HG03064 (cell line): ENCODE results near the gene FYCO1.
"Not testable (repeated sequence)": the region's sequence is repeated elsewhere in the genome, so short reads cannot be mapped to it uniquely, and the experiment has no call there.

Experiments used
- ATAC-seq: cut with Tn5 transposase; IDR thresholded peaks from one replicate; pipeline ENCODE4 v1.9.1; 2021; ENCODE audit warnings: low read depth; ENCODE audit not compliant: unreplicated experiment

The FYCO1 gene

DNA sequence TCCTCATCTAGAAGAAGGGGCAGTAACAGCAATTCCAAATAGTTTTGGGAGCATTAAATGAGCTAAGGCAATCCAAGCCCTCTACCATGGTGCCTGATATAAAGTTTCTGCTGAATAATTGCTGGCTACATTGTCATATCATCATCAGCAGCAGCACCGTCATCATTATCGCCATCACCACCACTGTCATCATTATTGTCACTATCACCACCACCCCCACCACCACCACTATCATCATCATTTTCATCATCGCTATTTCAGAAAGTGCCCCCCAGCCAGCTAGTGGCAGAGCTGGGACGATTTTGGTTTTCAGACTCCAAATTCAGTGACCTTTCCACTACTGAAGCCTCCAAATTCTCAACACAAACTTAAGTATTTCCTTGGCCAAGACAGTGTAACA, 16.6 kb upstream of the FYCO1 start:
- ATAC-seq: no peak

DNA sequence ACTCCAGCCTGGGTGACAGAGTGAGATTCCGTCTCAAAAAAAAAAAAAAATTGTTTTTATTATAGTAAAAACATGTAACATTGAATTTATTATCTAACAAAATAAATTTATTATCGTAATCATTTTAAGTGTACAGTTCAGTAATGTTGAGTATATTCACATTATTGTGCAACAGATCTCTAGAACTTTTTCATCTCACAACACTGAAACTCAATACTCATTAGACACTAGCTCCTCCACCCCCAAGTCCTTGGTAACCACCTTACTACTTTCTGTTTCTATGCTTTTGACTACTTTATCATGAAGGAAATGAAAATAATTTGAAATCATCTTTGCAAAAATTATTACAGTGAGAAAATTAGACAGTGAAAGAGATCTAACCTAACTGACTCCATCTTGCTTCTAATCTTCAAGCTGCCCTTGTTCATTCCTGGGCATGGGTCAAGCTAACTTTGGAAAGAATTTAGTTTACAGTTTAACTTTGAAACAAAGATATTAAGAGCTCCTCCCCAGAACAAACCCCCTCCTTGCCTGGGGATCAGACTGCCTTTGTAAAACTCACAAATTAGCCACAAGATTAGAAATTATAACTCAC, 15.0 kb upstream of the FYCO1 start:
- no peak for ATAC-seq

DNA sequence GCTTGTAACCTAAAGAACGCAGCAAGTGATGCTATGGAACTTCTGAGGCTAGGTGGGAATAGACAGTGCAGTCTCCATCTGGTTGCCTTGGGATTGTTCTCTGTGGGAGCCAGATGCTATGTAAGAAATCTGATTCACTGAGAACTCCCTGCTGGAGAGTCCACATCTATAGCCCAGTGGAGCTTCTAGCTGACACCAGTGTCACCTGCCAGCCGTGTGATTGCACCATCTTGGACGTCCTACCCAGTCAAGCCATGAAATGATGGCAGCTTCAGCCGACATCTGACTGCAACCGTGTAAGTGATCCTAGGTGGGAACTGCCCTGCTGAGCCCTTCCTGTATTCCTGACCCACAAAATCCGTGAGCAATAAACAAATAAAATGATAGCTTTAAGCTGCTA, 12.4 kb upstream of the FYCO1 start:
- ATAC-seq: no peak

DNA sequence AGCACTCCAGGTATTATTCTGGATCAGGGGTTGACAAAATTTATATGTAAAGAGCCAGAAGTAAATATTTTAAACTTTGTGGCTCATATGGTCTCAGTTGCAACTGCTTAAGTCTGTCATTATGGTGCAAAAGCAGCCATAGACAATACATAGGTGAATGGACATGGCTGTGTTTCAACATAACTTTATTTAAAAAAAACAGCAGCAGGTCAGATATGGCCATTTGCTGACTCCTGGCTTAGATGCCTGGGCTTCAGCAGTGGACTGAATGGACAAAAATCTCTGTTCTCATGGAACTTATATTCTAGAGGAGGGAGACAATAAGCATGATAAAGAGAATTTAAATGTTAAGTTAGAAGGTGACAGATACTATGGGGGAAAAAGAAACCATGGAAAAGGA, 11.7 kb upstream of the FYCO1 start:
- ATAC-seq: no peak

DNA sequence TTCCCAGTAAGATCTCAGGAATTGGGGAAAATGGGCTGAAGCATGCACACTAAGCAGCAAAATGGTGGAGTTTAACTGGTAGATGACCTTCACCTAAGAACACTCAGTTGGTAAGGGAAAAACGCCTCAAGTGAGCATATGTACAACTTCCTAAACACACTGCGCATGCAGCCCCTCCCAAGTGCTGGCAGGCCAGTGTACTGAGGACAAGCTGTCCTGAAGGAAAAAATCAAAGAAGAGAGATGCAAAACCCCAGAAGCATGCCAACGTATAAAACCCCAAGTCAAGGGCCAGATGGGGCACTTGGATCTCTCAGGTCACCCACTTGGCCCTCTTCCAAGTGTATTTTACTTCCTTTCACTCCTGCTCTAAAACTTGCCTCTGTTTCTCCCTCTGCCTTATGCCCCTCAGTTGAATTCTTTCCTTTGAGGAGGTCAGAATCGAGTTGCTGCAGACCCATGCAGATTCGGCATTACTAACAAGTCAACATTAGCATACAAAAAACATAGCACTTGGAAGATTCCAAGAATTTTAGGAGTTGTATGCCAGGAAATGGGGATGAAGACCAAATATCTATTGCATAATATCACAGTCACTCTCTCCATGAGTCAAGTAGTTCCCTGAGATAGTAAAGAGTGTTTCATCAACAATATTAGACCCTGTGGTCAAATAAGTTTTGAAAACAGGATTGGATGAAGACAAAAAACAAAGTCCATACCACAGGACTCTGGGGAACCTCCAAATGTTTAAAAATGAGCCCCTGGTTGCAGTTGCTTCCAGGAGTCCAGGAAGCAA, 10.8 kb upstream of the FYCO1 start:
- ATAC-seq: no peak

DNA sequence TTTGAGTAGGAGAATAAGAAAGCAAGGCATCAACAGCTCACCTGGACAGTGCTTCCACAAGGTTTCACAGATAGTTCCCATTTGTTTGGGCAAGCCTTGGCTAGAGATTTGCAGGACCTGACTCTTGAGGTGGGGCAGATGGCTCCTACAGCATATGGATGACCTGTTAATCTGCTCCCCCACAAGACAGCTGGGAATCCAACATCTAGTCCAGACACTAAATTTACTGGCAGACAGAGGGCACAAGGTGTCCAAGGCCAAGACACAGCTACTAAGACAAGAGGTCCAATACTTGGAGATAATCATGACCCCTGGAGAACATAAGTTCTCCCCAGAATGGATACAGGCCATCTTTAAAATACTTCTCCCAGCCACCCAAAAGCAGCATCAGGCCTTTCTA, 8.1 kb upstream of the FYCO1 start:
- not testable (repeated sequence) for ATAC-seq

DNA sequence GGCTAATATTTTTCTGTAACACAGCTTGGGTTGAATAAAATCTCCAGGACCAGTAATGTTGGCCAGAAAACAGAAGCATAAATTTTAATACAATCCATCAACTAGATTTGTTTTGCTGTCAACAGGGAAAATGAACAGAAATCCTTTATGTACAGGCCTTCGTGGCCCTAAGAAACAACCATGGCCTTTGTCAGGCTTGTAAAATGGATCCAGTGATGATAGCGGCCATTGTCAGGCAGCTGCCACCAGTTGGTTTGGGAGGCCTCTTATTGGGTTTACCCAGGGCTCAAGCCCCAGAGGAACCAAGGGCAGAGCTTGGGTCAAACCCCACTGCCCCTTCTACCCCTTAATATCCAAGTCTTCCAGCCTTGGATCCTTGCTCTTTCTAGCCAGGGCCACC, 5.6 kb upstream of the FYCO1 start:
- ATAC-seq: no peak

DNA sequence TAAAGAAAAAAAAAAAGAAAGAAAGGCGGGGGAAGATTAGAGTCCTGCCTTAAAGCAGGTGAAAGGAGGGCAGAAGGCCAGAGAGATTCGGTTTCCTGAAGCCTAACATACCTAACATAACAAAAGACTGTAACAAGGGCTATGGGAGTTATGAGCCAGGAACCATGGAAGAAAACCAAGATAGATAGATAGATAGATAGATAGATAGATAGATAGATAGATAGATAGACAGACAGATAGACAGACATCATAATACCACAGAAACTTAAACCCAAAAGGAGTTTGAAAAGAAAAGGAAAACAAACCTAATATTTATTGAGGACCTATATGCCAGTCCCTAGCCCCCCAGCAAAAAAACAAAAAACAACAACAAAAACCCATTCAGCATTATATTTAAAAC, 2.3 kb upstream of the FYCO1 start:
- no peak for ATAC-seq

DNA sequence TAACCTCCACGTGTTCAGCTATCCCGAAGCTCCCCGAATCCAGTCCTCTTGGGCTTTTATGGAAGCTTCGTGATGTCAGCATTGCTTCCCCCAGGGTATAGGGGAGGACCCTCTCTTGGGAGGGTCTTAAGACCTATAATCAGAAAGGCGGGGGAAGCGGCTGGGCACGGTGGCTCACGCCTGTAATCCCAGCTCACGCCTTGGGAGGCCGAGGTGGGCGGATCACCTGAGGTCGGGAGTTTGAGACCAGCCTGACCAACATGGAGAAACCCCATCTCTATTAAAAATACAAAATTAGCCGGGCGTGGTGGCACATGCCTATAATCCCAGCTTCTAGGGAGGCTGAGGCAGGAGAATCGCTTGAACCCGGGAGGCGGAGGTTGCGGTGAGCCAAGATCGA, 1.9 kb upstream of the FYCO1 start:
- ATAC-seq: not testable (repeated sequence)

DNA sequence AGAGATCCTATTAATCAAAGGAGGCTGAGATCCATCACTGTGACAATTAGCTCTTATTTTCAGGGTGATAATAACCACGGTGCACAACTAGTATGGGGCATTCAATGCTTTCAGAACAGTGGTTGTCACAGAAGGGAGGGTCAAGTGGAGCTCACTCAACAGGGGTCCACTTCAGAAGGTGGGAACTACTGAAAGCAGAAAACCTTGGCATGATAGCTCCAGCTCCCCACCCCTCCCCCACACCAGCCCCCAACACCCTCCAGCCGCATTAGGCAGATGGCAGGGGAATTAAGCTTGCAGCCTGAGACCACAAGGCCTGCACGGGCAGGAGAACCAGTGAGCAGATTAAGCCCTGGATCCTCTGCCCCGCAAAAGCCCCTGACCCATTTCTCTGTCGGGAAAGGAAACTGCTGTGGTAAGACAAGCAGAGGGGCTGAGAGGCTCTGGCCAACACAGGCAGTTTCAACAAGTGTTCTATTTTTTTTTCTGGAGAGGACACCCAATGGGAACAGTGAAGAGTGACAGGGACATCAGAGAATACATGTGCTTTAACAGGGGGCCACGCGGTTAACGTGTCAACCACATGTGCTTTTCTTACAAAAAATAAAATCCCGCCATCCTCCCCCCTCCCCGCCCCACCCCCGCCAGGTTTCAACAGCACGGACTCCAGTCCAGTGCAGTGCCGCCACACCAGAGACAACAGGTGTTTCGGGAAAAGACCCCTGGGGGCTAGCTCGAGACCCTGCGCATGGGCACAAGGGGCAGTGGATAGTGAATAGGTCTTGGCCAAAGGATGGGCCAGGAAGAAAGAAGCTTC, 997 bp downstream of the FYCO1 start:
- peak; percentile 14 for ATAC-seq

DNA sequence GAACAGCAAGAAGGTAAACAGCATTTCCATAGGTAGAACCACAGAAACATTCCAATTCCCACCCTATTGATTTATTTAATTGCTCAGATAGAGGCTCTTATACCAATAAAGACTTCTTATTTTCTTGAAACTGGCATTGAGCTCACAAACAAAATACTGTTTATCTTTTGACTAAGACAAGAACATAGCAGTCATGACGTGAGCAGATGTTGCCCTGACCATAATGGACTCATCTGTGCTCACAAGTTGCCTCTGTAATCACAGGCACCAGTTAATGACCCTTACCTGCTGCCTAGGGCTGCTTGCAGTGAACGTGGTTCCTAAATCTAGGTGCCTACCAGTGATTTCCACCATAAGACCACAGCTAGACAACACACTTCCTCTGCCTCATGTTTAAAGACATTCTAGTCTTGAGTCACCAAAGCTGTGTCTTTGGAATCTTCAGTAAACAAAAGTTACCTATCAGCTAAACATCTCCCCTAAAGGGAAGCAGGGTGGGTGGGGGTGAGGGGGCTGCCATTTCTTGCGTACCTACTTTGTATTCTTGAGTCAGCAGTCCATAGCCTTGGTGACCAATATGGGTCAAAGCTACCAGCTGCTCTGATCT, 2.1 kb downstream of the FYCO1 start:
- ATAC-seq: no peak

DNA sequence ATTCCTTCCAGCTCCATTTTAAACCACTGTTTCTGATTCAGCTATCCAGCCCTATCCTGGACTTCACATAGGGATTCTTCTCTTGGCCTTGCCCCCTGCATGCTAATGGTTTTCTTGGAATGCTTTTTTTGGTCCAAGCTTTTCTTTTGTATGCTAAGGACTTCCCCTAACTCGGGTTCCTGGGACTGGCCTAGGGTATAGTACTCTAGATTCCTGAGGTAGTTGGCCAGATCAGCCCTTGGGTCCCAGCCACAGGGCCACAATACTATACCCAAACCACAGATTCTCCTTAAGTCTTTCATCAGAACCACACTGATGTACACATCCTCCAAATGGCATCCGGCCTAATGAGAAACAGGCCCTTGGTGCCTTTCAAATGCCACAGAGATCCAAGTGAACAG, 2.8 kb downstream of the FYCO1 start:
- no peak for ATAC-seq

DNA sequence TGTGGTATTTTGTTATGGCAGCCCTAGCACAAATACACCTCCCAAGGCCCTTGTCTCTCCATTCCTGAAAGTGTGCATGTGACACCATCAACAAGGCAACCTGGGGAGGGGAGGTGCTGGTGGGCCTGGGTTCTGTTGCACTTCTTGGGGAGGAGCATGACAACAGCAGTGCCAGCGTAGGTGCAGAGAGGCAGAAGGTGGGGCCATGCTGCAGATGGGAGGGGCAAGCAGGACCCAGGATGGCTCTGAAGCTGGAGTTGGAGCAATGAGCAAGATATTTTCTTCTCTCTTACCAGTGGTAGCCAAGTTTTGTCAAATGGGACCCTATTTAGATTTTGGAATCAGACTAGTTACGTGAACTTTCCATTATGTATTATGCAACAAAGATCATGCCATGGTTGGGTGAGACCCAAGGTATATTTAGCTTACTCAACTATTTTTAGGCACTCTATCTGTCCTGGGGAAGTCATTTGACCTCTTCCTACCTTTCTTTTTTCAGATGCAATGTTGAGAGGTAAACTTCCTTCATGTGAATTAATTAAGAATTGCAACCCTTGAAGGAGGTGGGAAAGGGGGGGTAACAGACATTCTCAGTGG, 3.4 kb downstream of the FYCO1 start:
- ATAC-seq: no peak

DNA sequence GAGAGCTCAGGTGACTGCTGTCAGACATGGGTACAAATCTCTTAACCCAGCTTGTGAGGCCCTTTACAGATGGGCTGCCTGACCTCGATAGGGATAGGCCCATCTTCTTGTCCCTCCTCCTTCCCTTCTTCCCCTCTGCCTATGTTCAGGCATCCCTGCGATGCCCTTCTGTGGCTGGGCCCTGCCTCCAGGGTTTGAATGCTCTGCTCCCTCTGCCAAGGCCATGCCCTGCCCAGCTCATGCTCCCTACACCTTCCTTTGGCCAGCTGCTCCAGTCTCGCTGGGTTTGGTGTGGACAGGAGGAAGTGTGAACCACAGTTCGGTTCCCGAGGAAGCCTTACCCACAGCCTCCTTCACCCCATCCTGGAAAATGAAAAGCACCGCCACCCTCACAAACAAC, 4.3 kb downstream of the FYCO1 start:
- no peak for ATAC-seq

DNA sequence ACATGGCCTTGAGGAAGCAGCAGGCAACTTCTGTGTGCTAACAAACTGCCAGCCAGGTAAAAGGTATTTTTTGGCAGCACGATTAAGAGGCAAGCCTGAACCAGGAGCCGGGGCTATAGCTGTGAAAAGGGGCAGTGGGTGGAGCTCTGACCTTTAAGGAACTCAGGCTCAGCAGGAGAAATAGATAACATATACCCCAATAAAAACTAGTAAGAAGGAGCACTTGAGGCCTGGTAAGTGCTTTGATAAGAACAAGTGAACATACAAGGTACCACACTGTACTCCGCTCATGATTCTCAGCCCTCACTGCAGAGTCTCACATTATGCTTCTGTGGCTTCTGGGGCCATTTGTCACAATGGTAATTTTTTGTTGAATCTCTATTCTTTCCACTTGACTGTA, 5.4 kb downstream of the FYCO1 start:
- ATAC-seq: no peak

DNA sequence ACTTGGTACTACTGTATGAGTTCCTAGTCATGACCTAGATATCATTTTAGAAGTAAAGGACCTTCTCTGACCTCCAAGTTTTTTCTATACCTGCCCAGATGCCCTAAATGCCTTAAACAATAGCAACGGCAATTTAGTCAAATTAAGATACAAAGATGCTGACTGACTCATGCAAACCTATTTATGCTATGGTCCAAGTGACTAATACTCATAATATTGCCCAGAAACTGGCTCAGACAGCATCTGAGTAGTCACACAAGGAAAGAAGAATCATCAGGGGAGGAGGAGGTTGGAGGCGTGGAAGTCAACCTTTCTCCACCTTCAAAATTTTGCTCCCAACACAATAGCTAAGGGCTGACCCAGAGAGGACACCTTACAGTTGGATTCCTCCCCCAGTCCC, 6.8 kb downstream of the FYCO1 start:
- no peak for ATAC-seq

DNA sequence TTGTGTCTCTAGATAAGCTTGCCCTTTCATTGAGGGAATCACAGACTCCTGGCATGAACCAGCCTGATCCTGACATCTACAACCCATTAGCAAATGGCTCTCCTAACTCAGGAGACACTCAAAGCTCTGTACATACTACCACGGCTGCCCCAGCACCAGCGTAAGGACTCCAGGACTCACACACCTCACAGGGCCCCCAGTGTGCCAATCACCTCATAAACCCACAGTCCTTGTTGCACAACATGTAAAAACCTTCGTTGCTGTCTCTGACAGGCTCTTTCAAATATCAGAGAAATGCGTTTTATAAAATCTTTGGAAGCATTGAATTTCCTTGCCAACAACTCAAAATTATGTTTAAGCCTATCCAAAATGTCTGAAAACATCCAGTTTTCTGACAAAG, 7.3 kb downstream of the FYCO1 start:
- no peak for ATAC-seq

DNA sequence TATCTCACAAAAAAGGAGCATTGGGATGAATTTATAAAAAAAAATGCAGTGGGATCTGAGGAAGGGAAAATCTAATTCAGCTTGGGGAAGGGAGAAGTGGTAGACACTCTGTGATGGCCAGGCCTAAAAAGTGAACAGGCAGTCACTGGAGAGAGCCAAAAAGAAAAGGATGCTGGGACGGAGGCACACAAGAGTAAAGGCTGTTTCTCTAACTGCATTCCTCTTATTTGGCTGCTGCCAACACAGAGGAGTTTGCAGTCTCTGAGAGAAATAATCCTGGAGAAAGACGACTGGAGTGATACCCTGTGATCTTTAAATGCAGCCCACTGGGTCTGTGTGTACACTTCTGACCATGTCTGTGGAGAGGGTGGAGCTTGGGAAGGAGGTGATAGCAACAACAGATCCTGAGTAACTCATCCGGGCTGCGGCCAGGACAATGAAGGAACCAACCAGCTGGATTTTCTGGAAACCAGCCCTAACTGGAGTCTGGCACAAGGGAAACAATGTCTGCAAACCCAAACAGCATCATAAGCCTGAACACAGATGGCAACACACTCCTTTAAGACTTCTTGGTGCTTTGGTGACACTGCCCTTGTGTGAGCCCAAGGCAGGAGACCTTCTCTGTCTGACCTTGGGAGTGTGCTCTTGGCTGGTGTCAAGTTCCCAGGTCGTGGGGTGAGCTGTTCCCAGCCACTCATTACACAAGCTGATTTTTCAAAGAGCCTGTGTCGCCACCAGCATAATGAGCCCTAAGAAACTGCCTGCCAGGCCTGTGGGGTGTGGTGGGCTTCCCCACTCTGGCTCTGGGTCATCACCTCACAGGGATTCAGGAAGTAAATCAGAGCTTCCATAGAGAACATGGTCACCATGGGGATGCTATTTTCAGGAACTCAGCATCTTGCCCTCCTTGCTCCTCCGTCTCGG, 8.0 kb downstream of the FYCO1 start:
- ATAC-seq: no peak

DNA sequence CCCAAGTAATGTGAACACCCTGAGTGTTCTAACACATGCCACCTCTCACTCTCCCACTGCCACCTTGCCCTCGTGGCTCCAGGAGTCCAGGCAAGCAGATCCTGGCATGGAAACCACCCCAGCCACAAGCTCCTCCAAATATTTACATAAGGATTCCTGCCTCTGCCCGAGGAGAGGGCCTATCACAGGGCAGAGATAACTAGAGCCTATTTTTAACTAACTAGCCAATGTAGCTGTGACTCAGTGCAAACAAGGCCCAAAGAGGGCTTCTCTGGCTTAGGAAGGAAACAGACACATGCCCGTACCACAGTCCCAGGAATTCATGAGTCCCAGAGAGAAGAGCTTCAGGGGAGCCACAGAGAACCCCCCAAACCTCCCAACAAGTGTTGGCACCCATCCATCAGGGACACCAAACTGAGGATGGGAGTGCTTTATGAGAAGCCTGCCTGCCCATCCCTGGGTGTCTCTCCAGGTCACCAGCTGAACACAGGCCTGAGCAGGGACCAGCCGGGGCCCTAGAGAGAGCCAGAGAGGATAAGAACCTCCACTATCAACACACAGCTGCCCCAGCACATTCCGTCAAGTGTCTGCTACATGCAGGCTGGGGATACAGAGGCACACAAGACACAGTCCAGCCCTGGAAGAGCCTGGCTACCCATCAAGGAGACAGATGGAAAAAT, 9.2 kb downstream of the FYCO1 start:
- no peak for ATAC-seq
